HG03045 (cell line): ENCODE data around the gene FCGR3A.
A peak's percentile ranks its signal among the peaks of the same experiment; 100 is the strongest.
"Not testable (repeated sequence)": the region's sequence is repeated elsewhere in the genome, so short reads cannot be mapped to it uniquely, and the experiment has no call there.

Source experiments
- ATAC-seq: cut with Tn5 transposase; IDR thresholded peaks from one replicate; pipeline ENCODE4 v1.9.1; 2021; ENCODE audit warnings: mild to moderate bottlenecking, moderate library complexity; ENCODE audit not compliant: unreplicated experiment

The FCGR3A gene

GRCh38 chr1:161557506-161558450 lies 8.2 kb upstream of the FCGR3A start:
- not testable (repeated sequence) for ATAC-seq

DNA sequence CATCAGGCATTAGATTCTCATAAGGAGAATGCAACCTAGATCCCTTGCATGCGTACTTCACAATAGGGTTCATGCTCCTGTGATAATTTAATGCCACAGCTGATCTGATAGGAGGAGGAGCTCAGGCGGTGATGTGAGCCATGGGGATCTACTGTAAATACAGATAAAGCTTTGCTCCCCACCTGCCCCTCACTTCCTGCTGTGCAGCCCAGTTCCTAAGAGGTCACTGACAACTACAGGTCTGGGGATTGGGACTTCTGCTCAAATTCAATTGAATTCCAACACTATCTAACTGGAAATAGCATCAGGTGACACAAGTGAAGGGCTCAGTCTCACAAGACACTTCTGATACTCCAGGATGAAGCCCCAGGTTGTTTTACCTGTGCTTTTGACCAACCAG lies 7.4 kb upstream of the FCGR3A start:
- not testable (repeated sequence) for ATAC-seq

DNA sequence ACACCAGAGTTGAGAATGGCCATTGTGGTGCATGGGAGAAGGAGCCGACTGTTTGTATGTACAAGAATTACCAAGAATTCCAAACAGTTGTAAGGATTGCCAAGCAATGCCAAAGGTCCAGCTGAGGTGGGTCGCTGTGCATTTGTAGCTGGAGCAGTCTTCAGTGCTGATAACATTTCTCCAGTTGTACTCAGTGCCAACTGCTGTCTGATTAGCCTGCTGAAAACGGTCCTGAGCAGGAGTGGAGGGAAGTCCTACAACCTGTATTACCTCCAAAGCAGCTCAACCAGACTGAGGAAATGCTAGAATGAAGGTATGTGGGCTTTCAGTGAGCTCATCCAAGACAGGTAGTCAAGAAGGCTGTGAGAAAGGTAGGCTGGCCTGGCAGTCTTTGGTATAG lies 6.5 kb upstream of the FCGR3A start:
- ATAC-seq, result not testable (repeated sequence)

- ATAC-seq, result not testable (repeated sequence)
These were observed 5.3 kb upstream of the FCGR3A start for GRCh38 chr1:161554815-161555417.

DNA sequence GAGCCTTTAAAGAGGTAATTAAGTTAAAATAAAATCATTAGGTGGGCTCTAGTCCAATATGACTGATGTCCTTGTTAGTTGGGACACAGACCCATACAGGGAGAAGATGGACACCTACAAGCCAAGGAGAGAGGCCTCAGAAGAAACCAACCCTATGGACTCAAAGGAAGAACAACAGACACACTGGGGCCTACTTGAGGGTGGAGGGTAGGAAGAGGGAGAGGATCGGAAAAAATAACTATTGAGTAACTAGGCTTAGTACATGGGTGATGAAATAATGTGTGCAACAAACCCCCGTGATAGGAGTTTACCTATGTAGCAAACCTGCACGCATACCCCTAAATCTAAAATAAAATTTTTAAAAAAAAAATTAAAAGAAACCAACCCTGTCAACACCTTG lies 4.7 kb upstream of the FCGR3A start:
- ATAC-seq, result not testable (repeated sequence)

DNA sequence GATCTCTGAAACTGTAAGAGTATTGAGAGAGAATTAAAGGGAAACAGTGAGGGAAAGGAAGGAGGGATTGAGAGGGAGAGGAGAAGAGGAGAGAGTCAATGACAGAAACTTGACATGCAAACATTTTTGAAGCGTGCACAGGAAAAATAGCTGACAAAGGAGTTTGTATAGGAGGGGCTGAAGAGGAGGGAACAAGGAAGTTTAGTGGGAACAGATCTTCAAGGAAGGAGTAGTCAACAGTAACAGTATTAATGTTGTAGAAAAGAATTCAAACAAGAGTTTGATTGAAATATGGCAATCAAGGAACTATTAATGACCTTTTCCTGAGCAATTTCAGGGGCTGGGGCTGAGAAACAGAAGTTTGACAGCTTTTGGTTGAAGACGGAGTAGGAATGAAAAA lies 4.0 kb upstream of the FCGR3A start:
- ATAC-seq, result not testable (repeated sequence)

DNA sequence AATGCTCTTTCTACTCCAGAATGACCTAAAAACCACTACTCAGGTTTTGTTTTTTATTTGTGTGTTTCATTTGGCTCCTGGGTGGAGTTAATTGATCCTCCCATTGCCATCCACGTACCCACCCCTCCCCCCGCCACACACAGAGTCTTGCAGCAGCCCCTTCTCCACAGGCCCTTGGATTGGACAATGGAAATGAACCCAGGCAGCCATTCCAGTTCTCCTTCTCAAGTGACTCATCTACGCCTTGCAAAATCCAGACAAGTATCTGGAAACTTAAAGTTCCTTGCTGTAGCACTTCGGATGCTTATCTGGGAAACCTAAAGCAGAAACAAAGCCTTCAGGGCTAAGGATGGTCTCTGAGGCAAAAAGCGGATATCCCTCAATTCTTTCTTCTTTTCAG lies 1.3 kb upstream of the FCGR3A start:
- ATAC-seq, result not testable (repeated sequence)

DNA sequence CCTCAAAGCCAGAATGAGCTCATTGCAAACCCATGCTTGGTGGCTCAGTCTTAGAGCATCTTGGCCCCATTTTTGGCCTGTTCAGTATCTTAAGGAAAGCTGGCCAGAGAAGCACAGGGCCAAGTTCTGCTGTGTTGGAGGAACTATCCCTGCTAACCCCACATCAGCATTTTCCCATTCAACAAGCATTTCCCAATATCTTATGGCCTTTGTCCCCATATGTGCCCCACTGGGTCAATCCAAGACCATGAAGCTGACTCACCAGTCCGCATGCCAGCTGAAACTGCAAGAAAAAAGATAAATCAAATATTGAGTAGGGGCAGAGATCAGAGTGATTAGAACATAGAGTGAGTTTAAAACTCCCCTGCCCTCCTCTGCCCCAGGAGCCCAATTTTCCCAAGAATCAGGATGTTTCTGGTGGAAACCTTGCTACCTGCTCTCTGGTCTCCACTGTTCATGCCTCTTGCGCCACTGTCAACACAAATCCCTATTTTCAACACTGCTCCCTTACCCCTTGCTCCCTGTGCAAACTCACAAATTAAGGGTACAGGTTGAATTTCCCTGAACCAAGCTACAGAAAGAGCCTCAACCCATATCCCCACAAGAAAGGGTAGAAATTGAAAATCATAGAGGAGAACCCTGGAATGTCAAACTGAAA lies 740 bp downstream of the FCGR3A start:
- not testable (repeated sequence) for ATAC-seq

DNA sequence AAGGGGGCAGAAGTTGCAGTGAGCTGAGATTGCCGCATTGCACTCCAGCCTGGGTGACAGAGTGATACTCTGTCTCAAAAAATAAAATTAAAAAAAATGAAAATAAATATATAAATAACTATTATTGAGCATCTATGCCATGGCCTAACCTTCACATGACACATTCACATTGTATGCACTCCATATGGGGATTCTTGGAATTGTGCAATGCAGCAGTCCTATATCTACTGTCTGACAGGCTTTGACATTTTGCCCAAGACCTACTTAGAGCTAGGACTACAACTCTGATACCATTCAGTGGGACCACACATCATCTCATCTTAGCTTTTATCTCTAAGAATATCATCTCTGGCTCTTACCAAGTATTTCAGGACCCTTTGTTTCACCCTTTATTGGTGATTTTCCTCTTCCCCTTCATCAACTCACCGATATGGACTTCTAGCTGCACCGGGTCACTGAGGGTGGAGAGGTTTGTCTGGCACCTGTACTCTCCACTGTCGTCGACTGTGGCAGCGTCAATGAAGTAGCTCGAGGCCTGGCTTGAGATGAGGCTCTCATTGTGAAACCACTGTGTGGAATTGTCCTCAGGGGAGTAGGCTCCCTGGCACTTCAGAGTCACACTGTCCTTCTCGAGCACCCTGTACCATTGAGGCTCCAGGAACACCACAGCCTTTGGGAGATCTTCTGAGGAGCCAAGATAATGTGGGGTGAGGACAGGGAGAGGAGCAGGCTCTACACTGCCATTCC lies 1.4 kb downstream of the FCGR3A start:
- not testable (repeated sequence) for ATAC-seq

GRCh38 chr1:161545005-161545731 lies 4.5 kb downstream of the FCGR3A start:
- ATAC-seq, result not testable (repeated sequence)

DNA sequence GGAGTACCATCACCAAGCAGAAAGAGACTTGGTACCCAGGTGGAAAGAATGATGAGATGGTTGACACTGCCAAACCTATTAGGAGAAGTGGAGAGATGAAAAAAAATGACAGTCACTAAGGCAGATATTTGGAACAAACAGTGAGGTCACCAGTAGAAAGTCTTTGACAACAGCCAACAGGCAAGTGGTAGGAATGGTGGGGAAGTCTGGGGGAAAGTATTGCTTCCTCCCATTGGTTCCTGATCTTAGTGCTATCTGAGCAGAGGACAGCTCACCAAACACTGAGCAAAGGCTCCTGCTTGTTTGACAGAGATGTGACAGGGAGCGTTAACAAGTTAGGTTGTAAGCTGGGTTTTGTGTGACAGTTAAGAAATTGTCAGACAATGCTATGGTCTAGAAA lies 6.5 kb downstream of the FCGR3A start:
- not testable (repeated sequence) for ATAC-seq

- peak; percentile 46 for ATAC-seq
These were observed 7.5 kb downstream of the FCGR3A start for GRCh38 chr1:161542091-161542559.

- not testable (repeated sequence) for ATAC-seq
These were observed 9.1 kb downstream of the FCGR3A start for GRCh38 chr1:161540570-161540960.

- peak; percentile 66 for ATAC-seq
These were observed 9.7 kb downstream of the FCGR3A start for GRCh38 chr1:161539731-161540569.

DNA sequence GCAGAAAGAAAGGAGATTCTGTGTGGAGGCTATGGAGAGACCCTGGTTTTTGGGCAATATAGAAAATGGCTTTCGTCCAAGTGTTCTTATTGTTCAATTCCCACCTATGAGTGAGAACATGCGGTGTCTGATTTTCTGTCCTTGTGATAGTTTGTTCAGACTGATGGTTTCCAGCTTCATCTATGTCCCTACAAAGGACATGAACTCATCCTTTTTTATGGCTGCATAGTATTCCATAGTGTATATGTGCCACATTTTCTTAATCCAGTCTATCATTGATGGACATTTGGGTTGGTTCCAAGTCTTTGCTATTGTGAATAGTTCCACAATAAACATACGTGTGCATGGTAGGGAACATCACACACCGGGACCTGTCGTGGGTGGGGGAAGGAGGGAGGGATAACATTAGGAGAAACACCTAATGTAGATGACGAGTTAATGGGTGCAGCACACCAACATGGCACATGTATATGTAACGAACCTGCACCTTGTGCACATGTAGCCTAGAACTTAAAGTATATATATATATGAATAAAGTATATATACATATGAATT lies 10.6 kb downstream of the FCGR3A start:
- ATAC-seq, result not testable (repeated sequence)

DNA sequence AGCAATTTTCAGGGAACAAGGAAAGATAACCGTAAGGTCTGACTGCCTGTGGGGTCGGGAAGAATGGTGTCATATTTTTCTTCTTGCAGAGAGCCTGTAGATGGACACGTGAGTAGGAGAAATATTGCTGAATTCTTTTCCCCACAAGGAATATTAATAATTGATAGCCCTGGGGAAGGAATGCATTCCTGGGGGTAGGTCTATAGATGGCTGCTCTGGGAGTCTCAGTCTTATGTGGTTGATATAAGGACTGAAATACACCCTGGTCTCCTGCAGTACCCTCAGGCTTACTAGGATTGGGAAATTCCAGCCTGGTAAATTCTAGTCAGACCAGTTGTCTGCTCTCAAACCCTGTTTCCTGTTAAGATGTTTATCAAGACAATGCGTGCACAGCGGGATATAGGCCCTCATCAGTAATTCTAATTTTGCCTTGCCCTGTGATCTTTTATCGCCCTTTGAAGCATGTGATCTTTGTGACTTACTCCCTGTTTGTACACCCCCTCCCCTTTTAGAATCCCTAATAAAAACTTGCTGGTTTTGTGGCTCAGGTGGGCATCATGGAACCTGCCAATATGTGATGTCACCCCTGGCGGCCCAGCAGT lies 12.4 kb downstream of the FCGR3A start:
- not testable (repeated sequence) for ATAC-seq

- ATAC-seq, result not testable (repeated sequence)
These were observed 16.7 kb downstream of the FCGR3A start for GRCh38 chr1:161532644-161533567.
